ENCODE data around the gene TNS3.

GRCh38 chr7:47345857-47346298, 236.0 kb downstream of the TNS3 start:
- no peak for TF ChIP-seq CTCF (IDR thresholded peaks at IDR 0.05)
- TF ChIP-seq EZH2 (IDR thresholded peaks at IDR 0.05; ENCODE audit: borderline replicate concordance, insufficient read depth, low read depth, low read length, poor library complexity, severe bottlenecking): no peak

All from B cell (primary cell).